WTC11 (cell line): ENCODE results near the gene P2RY6.

ENCODE experiments used
- GTF2I ChIP-seq: fragments of 250-450 bp; sonication (Bioruptor Pico); conservative IDR thresholded peaks from 2 replicates; pipeline ENCODE4 v1.4.0; 2021; ENCODE audit warnings: mild to moderate bottlenecking
- TCF7 ChIP-seq: sonication (generic); formaldehyde crosslinking; IDR thresholded peaks from 2 replicates; pipeline ENCODE4 v1.8.0; 2022; ENCODE audit warnings: mild to moderate bottlenecking, low read depth, missing genetic modification reagents, moderate library complexity
- TF ChIP-seq, protein P1 (sequence below): fragments of 250-450 bp; sonication (Bioruptor Pico); IDR thresholded peaks from 2 replicates; pipeline ENCODE4 v1.9.0; 2021; ENCODE audit warnings: mild to moderate bottlenecking
- TF ChIP-seq, protein P2 (sequence below): sonication (generic); formaldehyde crosslinking; IDR thresholded peaks from 2 replicates; pipeline ENCODE4 v1.8.0; 2022; ENCODE audit warnings: mild to moderate bottlenecking, missing genetic modification reagents

DNA sequence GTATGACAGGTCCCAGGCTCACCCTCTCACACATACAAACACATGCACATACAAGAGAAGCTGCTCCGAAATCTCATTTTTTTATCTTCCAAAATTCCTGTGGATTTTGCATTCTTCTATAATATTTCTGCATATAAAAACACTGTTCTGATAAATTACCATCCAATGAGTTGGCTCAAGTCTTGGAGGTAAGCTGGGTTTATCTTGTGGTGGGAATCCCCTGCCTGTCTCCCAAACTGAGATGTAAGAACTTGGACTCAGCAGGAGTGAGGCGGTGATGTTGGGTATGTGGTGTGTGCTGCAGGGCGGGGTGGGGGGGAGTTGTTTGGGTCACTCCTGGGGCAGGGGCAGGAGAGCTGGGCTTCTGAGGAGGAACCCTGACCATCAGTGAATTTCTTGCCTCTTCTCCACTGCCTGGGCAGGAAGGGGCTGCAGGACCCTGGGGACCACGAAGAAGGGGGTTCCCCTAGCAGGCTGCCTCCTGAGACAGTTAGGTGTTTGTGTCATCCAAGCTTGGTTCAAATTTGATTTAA lies 6.8 kb upstream of the P2RY6 start:
- TF ChIP-seq TCF7 (no peak), GTF2I (CRISPR knock-in tag) (no peak)
- TF ChIP-seq, protein P1, sequence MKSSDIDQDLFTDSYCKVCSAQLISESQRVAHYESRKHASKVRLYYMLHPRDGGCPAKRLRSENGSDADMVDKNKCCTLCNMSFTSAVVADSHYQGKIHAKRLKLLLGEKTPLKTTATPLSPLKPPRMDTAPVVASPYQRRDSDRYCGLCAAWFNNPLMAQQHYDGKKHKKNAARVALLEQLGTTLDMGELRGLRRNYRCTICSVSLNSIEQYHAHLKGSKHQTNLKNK (CRISPR knock-in tag), result no peak
- TF ChIP-seq, protein P2, sequence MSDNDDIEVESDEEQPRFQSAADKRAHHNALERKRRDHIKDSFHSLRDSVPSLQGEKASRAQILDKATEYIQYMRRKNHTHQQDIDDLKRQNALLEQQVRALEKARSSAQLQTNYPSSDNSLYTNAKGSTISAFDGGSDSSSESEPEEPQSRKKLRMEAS (CRISPR knock-in tag), result no peak
